VCaP (cell line): Measurements from ENCODE around the gene BSN.

ENCODE experiments used
- H3K27ac ChIP-seq: fragments of 450-650 bp; 2 replicates; pipeline ENCODE4 v1.5.1; 2017
- TF ChIP-seq, protein P1 (sequence below): fragments of 450-650 bp; conservative IDR thresholded peaks from 2 replicates; pipeline ENCODE4 v1.5.1; 2017; ENCODE audit warnings: mild to moderate bottlenecking, moderate library complexity

BSN gene

DNA sequence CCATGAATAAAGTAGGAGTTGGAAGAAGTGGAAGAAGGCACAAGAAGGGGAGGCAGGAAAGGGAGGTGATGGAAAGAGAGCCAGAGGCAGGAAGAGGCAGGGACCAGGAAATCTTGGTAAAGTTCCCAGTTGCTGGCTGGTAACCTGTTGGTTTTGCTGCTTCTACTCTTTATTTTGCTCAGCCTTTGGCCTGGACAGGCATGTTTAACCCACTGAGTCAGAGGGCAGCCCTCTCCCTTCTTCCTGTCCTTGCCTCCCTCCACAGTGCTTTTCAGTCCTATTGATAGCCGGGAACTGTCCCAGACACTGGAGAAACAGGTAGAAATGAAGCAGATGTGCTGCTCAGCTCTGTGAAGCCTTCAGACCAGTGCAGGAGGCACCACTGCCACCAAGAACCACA, 76.5 kb downstream of the BSN start:
- H3K27ac ChIP-seq, result no peak overlapping the region
- TF ChIP-seq, protein P1, sequence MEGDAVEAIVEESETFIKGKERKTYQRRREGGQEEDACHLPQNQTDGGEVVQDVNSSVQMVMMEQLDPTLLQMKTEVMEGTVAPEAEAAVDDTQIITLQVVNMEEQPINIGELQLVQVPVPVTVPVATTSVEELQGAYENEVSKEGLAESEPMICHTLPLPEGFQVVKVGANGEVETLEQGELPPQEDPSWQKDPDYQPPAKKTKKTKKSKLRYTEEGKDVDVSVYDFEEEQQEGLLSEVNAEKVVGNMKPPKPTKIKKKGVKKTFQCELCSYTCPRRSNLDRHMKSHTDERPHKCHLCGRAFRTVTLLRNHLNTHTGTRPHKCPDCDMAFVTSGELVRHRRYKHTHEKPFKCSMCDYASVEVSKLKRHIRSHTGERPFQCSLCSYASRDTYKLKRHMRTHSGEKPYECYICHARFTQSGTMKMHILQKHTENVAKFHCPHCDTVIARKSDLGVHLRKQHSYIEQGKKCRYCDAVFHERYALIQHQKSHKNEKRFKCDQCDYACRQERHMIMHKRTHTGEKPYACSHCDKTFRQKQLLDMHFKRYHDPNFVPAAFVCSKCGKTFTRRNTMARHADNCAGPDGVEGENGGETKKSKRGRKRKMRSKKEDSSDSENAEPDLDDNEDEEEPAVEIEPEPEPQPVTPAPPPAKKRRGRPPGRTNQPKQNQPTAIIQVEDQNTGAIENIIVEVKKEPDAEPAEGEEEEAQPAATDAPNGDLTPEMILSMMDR, result no peak

DNA sequence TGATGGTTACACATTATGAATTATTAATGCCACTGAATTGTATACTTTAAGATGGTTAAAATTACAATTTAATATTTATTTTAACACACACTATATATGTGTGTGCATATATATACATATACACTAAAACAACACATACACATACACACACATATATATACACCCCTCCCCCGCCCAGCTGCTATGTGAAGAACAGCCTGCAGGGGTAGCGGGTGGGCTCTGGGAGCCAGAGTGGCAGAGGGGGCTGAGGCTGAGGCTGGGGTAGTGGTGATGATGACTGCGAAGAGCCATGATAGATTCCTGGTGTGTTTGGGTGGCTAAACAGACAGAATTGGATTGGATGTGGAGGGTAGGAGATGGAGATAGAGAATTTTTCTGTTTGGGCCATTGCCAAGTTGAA, 80.5 kb downstream of the BSN start:
- TF ChIP-seq, protein P1, result no peak
- no peak overlapping the region for H3K27ac ChIP-seq

DNA sequence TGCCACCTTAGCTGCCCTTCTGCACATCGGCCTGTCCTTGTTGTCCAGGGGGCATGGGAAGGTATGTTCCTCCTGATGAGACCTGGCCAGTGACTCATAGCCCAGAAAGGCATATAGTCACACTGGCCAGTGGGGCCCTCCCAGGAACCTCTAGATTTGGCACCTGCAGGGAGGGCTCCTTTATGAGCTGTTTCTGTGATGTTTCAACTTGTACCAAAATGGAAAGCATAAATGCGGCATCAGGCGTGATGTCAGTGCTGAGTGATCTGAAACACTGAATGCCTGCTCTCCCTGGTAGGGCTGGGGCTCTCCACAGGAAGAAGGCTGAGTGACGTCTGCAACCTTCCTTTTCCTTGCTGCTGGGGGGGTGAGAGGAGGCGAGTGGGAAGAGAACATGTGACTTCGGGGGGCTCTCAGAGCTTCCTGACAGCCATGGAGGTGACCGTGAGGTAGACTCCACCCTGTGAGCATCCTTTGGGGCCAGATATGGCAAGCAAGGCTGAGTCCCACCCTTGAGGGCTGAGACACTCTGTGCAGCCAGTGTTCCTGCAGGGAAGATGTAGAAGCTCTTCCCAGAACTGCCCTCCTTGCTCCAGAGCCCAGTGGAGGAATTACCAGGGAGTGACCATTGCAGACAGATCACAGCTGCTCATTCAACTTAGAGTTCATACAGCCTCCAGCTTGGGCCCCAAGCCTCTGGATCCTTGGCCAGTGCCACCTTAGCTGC, 82.8 kb downstream of the BSN start:
- no peak overlapping the region for H3K27ac ChIP-seq
- TF ChIP-seq, protein P1, result no peak

DNA sequence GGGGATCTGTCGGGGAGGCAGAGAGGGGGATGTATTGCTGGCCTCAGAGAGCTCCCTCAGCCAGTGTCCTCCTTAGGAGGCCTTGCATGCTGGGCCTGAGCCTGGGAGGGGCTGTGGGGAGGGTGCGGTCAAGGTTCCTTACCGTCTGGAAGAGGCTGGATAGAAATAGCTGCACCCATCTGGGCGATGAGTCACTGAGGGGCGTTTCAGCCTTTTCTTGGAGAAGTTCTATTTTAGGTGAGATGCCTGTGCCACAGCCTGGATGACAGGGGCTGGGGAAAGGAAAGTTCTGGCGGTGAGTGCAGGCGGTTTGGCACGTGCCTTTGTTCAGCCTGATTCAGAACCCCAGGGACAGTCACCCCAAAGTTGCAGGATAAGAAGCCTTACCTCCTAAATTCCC, 84.2 kb downstream of the BSN start:
- TF ChIP-seq, protein P1, result no peak

DNA sequence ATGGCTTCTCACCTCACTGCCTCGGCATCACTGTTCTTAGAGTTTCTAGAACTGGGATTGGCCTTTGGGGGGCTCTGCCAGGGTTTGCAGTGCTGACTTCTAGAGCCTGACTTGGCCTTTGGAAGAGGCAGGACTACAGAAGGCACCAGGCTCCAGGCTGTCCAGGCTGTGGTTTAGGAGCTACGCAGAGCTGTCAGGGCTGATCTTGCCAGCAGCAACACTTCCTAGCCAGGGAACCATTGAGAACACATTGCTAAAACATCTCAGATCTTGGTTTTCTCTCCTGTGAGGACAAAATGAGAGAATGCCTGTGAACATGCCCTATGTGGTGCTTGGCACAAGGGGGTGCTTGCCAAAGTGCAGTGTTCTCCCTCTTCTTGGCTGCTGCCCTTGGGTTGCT, 85.3 kb downstream of the BSN start:
- TF ChIP-seq, protein P1, result no peak
- H3K27ac ChIP-seq, result no peak overlapping the region

More for the DNA sequence above, 84.2 kb downstream of the BSN start:
- H3K27ac ChIP-seq, result no peak overlapping the region

DNA sequence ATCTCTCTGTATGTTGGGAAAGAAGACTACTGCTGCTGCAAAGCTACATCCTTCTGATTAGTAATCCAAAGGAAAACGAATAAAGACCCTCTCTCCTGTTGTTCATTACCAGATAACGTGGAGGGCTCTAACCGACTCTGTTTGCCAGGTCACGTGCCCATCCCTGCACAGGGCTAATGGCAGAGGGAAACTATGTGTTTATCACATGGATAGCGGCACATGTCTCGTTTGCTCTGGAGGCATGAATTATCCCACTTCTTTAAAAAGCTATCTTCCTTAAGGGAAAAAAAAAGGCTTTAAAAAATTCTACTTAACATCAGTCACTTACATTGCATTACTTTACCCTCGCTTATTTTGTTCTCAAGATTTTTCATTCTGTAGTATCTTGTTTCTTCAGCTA, 87.0 kb downstream of the BSN start:
- no peak overlapping the region for H3K27ac ChIP-seq
- TF ChIP-seq, protein P1, result no peak

DNA sequence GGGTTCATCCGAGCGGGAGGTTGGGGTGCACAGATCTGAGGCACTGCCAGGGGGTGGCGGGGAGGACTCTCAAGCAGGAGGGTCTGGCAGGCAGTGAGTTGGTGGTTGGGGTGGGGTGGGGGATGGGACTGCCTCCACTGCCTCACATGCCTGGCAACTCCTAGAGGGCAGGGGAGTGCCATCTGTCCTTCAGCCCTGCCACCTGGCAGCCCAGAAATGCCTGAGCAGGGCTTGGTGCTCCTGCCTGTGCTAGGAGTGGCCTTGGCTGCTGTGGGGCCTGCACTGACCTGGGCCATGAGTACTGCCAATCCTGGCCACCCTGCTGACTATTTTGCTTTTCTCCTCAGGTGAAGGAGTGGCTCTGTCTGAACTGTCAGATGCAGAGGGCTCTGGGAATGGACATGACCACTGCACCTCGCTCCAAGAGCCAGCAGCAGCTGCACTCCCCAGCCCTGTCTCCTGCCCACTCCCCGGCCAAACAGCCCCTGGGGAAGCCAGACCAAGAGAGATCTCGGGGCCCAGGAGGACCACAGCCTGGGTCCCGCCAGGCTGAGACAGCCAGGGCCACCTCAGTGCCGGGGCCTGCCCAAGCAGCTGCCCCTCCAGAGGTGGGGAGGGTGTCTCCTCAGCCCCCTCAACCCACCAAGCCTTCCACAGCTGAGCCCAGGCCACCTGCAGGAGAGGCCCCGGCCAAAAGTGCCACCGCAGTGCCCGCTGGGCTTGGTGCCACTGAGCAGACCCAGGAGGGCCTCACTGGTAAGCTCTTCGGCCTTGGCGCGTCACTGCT, 87.8 kb downstream of the BSN start:
- TF ChIP-seq, protein P1, result no peak
- no peak overlapping the region for H3K27ac ChIP-seq
